HG02970 (cell line): ENCODE measurements around the gene ABL1.
"Not testable (repeated sequence)": the region's sequence is repeated elsewhere in the genome, so short reads cannot be mapped to it uniquely, and the experiment has no call there.

ENCODE experiments used
- ATAC-seq: cut with Tn5 transposase; IDR thresholded peaks from one replicate; pipeline ENCODE4 v1.9.1; 2021; ENCODE audit warnings: mild to moderate bottlenecking, moderate library complexity, moderate number of reproducible peaks; ENCODE audit not compliant: unreplicated experiment, low FRiP score

ABL1 gene

DNA sequence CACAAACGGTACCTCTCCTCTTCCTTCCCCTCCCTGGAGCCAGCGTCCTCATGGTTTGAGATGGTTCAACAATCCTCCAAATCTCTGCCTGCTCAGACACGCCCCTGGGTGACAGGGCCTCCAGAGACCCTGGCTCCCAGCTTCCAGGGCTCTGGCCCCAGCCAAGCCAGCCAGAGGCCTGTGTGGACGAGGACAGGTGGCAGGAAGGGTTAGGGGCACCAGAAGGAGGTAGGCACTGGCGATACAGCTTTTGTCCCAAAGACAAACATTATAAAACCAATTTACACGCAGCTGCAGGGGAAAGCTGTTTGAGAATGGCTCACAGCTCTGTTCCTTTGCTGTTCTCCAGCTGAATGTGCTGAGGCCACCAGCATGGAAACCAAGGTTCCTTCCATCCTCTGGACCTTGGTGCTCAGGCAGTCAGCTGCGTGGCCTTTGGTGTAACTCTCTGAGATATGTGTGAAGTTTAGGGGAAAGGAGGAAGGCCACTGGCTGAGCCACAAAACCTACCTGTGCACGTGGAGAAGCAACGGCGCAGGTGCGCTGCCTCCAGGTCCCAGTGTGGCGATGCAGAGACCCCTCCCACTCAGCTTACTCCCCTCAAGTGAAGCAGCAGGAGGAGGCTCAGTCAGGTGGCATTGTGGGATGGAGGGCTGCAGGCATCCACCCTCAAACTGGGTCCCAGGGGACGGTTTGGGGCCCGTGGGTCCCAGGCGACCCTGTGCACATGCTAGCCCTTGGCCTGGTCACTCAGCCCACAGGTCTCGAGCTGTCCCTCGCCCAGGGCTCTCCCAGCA, 65.8 kb downstream of the ABL1 start:
- ATAC-seq: no peak

DNA sequence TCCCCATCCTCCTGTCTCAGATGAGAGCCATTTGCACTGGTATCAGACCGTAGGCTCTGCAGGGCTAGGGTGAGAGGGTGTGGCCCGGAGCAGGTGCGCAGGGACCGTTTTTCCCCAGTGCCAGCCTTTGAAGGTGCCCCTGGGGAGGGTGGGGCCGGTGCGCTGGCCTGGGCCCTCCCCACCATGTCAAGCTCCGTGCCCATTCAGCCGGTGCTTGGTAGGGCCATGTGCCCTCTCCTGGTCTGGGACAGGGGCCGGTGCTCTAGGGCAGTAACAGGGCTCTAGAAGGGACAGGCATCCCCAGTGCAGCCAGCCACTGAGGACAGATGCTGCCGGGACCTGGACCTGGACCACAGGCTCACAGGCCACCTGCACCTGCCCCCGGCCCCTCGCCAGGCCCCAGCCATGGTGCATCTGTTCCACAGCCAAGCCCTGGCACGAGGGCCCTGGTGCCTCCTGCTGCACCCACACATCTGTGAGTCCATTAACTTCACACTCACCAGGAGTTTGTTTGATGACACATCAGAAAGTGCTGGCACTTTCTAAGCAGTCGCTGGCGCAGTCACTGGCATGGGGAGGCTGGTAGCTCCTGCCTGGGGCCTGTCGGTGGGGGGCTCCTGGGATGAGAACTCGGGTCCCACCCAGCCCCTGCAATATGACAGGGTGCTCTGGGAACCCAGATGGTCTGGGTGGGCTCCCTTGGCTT, 66.6 kb downstream of the ABL1 start:
- ATAC-seq: no peak

DNA sequence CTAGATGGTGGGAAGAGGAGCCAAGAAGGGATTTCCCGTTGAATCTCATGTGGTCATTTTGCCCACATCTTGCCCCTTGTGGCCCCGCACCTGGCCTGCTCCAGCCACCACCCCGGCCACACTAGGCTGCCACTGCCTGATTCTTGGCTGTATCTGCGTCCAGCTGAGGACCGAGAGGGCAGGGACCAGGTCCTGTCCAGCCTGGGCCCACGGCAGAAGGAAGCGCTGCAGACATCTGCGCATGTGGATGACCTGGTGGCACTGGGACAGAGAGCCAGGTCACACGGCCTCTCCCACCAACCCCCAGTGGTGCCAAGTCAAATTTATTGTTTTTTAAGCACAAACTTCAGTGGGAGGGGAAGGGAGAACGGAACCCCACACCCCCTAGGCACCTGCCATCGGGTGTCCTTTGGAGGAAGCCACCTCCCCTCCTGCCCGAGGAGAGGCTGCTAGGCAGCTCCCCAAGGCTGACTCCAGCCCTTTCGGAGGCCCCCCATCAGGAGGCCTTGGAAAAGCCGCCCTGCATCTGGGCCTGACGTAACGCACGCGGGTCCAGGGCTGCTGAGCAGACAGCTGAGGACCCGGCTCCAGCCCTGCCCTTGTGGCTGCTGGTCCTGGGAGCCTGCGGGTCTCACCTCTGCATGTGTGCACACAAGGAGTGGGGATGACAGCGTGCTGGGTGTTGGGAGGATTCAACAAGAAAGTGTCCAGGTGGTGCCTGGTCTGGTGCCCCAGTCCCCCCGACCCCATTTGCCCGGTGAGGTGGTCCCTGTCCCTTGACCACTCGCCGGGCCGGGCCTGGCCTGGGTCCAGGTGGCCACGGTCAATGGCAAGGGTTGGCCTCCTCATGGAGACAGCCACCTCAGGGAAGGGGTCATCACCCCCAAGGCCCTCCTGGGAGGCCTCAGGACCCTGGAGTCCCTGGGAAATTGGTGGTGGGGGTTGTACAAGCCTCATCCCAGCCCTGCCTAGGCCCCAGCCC, 67.4 kb downstream of the ABL1 start:
- no peak for ATAC-seq

DNA sequence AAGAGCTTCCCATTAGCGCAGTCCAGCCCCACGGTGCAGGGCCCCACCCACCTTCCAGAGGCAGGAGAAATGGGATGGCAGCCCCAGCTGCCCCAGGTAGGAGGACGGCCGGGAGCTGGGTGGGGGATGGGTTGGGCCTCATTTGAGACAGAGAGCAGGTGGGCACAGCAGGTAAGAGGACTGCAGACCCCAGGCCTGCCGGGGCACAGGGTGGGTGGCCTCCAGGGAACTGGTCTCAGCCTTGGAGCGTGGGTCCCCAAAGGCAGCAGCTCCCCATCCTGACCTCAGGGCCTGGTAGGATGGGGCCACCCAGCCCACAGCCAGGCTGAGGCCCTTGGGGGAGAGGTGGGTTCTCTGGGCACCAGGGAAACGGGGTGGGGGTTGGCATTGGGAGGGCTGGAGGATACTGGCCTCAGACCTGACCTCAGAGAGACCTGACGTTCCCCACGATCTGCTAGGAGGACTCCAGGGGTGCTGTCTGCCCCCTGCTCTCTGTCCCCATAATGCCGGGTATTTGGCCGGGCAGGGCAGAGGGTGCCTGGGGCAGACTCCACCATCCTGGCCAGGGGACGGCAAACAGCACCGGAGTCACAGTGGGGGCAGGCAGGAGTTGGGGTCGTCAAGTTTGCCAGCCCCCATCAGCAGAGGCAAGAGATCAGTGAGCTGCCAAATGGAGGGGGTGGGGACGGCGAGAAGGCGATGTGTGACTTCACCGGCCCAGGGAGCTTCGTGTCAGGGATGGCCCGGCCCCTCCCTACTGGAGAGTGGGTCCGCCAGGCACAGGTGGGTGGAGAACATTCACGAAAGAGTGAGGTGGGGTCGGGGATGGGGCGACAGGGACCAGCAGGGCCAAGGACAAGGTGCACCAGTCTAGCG, 68.4 kb downstream of the ABL1 start:
- ATAC-seq: no peak

DNA sequence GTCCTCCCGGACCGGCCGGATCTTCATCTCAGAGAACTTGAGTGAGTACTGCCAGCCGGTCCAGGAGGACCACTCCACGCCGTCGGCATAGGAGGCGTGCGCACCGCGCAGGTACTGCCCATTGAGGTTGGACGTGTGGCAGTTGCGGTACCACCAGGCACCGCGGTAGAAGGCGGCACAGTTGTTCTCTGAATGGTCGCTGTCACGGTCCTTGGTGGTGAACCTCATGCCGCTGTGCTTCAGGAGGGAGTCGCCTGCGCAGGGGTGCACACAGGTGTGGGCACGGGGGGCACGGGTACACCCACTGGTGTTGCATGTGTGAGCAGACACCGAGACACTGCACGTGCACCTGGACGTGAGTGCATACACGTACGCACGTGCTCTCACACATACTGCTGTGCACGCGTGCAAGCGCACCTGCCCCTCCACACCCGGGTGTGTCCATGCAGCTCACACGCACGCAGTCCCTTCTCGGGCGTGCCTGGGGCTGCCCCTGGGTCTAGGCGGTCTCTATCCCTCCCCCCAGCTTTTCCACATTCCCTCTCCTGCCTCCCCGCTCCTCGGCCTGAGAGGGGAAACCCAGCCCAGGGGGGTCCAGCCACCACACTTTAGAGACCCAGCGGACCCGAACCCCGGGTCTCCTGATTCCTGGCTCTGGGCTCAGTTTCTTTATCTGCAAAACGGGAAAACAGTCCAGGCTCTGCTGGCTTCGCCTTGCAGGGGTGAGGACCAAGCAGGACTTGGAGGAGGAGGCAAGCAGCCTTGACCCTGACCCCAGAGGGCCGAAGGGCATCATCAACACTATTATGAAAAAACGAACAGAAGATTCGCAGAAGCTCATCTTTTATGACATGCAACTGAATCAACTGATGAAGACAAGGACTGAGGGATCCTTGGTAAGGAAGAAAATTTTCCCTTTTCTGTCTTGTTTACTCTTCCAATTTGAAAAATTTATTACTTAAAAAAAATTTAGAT, 69.3 kb downstream of the ABL1 start:
- no peak for ATAC-seq

DNA sequence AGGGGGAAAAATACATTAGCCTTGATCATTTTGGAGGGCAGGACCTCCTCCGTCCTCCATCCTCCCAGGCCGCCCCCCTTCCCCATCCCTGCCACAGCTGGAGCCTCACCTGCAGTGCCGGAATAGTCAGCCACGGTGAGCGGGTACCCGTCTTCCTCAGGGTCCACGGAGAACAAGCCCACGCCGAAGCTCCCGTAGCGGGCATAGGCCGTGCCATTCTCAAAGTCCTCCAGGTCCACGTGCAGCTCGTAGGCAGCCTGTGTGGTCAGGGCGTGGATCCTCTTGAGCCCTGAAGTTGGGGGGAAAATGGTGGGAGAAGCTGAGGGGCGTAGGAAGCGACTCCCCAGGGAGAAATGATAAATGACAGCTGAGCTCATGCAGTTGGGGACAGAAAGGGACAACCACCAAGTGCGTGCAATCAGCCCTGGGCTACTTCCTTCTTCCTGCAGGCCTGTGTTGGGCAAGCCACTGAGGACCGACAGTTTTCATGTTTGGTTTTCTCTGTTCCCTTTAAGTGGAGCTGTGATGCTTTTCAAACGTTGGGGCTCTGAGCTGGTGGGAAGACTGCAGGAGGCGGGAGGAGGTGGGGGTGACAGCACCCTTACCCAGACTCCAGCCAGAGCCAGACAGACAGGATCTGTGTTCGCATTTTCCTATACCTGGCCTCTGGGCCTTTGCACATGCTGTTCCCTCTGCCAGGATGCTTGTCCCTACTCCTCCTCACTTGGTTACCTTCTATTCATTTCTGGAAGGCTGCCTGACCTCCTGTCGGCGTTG, 70.3 kb downstream of the ABL1 start:
- no peak for ATAC-seq

DNA sequence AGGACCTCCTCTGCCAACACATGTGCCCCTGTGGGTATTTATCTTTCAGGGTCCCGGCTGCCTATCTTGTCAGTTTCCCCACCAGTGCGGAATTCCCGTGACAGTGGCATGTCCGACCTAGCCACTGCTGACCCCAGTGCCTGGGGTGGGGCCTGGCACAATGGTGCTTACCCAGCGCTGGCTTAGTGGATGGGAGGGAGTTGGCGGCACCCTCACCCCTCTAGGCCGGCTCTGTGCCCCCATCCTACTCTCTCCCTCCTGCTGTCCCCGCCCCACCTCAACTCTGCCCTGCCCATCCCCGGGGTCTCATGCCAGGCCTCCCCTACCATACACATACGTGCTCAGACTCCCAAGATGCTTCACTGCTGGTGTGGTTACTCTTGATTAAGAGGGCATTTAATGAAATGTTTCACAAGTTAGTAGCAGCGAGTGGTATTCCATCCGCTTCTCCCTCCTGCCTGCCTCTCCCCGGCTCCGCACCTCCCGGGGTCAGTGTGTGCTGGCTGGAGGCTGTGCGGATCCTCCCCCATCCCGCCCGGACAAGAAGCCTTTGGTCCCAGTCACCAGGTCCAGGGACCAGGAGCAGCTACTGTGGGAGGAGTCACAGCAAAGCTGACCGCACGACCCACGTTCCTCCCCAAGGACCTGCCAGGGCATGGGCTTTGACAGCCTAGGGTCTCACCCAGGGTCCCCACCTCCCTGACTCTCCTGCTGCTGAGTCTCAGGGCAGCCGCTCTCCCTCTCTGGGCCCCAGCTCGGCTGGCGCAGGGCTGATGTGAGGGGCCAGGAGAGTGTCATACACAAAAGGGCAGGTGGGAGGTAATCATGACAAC, 71.1 kb downstream of the ABL1 start:
- no peak for ATAC-seq

DNA sequence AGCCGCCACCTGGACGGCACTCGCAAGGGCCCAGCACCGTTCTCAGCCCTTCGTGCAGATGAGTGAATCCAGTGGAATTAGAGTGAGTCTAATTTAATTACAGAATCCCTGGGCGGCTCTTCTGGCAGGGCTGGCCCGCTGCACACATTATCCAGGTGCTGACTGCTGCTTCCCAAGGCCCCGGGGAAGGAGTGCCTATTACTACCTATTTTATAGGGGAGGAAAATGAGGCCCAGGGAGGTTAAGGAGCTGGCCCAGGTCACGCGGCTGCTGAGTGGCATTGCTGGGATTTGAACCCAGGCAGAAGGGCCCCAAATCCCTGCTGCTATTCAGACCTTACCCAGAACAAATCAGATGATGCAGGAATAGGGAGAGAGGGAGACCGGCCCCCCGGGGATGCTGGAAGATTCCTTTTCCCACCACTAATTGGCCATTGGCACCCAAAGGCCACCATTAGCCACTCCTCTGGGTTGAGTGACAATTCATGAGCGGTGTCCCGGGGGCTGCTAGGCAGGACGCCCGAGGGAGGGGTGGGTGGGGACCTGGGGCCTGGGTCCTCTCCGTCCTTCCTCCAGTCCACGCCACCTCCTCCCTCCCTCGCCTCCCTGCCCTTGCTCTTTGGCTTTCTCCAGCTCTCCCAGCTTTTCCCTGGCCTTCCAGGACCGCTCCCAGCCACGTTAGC, 71.8 kb downstream of the ABL1 start:
- ATAC-seq: no peak

DNA sequence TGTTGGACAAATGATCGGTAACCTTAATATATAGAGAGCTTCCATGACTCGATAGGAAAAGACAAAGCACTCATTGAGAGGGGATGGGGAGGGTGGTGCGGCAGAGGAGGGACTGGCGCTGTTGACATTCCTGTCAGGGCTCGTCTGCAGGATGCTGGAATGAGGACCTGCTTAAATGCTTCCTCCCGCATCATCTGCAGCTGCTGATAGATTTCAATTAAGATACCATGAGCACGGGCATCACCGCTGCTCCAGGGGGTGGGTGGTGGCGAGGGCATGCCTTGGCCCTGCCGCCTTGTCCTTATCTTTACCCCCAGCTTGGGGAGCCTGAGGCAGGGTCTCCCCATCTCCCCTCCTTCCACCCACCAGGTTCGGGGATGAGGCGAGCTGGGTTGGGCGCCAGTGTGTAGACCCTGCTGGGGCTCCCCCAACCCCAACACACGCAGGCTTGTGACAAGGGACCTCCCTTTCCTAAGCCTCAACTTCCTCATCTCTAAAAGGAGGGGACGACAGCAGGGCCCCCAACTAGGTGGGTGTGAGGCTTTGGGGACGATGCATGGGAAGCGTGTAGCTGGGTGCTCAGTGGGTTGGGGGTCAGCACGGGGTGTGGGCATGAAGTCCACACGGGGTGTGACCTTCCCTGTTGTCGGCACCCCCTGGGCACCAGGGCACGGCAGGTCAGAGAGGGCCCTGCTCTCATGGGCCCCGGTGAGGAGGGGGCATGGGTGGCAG, 73.3 kb downstream of the ABL1 start:
- no peak for ATAC-seq

DNA sequence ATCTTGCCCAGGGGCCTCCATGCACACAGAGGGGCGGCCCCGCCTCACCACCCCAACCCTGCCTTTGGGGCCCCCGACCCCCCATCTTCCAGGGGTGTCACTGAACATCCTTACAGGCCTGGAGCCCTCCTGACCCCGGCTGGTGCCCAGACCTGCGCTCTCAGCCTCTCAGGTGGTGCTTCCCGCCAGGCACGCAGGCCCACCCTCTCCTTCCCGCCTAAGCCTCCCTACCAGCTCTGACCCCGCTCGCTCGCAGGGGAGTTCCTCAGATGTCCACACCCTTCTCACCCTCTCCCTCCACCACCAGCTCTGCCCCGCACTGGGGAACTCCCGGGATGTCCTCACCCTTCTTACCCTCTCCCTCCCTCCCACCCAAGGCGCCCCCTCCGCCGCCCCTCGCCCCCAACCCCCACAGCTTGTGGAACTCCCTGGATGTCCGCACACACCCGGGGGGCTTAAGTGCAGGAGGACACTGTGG, 73.9 kb downstream of the ABL1 start:
- no peak for ATAC-seq

DNA sequence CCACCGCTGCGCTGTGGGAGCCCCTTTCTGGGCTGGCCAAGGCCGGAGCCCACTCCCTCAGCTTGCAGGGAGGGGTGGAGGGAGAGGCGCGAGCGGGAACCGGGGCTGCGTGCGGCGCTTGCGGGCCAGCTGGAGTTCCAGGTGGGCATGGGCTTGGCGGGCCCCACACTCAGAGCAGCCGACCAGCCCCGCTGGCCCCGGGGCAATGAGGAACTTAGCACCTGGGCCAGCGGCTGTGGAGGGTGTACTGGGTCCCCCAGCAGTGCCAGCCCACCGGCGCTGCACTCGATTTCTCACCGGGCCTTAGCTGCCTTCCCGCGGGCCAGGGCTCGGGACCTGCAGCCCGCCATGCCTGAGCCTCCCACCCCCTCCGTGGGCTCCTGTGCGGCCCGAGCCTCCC, 75.0 kb downstream of the ABL1 start:
- ATAC-seq: not testable (repeated sequence)

DNA sequence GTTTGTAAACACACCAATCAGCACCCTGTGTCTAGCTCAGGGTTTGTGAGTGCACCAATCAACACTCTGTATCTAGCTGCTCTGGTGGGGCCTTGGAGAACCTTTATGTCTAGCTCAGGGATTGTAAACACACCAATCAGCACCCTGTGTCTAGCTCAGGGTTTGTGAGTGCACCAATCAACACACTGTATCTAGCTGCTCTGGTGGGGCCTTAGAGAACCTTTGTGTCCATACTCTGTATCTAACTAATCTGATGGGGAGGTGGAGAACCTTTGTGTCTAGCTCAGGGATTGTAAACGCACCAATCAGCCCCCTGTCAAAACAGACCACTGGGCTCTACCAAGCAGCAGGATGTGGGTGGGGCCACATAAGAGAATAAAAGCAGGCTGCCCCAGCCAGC, 75.6 kb downstream of the ABL1 start:
- not testable (repeated sequence) for ATAC-seq

DNA sequence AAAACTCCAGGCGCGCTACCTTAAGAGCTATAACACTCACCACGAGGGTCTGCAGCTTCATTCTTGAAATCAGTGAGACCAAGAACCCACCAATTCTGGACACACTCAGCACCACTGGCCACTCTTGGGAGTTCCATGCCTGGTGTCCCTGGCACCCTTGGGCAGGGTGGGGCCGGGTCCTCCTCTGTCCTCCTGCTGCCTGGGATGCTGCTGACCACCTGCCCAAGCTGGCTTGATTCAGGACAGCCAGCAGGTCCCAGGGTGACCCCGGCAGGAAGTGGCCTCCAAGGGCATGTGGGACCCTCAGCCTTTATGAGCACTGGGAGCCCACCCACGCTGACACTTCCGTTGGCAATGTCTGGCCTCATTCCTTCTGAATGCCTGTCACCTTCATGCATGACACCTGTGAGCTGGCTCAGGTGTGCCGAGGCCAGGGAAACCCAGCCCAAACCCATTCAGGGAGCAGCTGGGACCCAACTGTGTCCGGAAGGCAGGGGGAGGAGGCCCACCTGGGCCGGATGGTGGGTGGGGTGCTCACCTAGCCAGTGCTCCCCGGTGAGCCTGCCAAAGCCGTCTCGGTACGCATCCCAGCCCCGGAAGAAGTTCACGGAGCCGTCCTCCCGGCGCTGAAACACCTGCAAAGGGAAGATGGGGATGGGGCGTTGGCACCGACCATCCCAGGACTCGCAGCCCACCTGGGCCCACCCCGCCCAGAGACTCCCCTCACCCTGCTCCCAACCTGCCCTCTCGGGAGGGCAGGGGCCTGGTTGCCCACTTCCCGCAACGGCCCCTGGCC, 76.4 kb downstream of the ABL1 start:
- ATAC-seq: no peak

DNA sequence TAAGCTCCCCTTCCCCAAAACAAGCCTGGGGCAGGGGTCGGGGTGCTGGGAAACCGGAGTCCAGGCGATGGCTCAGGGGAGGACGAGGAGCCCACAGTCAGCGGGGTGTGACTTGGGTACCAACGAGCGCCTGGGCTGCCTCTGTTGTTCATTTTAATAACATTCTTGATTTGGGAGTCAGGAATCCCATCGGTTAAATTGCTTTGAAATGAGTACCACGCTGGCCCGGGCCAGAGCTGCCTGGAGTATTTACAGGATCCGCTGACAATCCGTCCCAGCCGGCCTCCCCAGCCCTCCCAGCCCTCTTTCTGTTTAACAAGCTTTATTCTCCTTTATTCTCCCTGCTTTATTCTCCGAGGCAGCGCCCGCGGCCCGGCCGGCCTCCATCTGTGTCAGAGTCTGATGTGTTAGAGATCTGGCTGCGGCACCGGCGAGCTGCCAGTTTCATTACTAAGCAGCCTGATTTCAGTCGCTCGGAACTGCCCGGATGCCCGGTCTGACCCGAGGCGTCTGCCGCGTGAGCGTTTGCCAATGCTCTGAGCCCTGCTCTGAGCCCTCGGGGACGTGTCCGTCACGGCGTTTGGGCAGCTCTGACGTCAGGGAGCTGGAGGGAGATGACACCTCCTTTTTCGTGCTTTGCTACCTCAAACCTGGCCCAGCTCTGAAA, 78.0 kb downstream of the ABL1 start:
- ATAC-seq: no peak
